ENCODE data around the gene SCN2A. TPM values are rescaled to one million over a fixed set of nuclear protein-coding genes. Genes with fewer than 3 reads are reported as not detected.
A peak's percentile ranks its signal among the peaks of the same experiment; 100 is the strongest.

The SCN2A gene
- total and polyA plus RNA-seq, 2 donors (not counting 3 experiments of a cell fraction or from before 2014, with no cell fraction given) = not detected

DNA sequence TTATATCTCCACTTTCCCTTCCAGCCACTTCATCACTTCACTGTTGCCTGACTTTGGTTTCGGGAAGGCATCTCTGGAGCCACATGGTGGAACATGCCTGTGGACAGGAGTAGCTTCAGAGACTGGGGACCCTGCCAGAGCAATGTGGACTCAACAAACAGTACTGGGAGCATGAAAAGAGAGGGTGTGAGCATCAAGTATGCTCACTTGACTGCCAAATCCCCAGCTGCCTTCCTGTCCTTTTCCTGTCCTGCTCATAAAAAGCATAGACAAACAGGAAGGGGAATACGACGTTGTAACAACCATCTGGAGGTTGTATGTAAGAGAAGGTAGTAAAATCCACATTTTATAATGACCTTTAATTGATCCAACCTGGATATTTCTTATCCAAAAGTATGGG is 169.0 kb downstream of the SCN2A start:
- peaks cover 3% of the 10 kb centered on the region for H3K4me1 ChIP-seq (ENCODE audit: control insufficient read depth, extremely low read depth, insufficient read depth, low read length)
- DNase-seq (ENCODE audit: low read depth, low spot score) = peak; percentile 26
- H3K9me1 ChIP-seq (replicated peaks; ENCODE audit: control insufficient read depth, extremely low read depth, insufficient read depth, low read length) = no peaks in the 10 kb centered on the region
- intact Hi-C loops (cut with micrococcal nuclease) (no loop called here), dilution Hi-C loops (cut with MboI; ENCODE audit: extremely low pct_ligation_motif_present, low sequenced_read_pairs) (no loop called here)
- peak; percentile 73 for FAIRE-seq
- CTCF ChIA-PET = interaction anchor here (1.2 kb wide), 1 partner anchor 466 kb away, joined by 6 read pairs; no protein-coding TSS in a partner anchor
- no peak overlapping the region for H3K4me2 ChIP-seq (ENCODE audit: insufficient read depth, low read length)
- no peak overlapping the region for H3K27ac ChIP-seq (ENCODE audit: insufficient read depth, low read depth, low read length)
- no peaks in the 10 kb centered on the region for H3K36me3 ChIP-seq (ENCODE audit: control insufficient read depth in 2 of 2, extremely low read depth in 1 of 2, insufficient read depth in 2 of 2, low read length in 2 of 2)
- no peaks in the 10 kb centered on the region for H4K20me1 ChIP-seq (replicated peaks; ENCODE audit: control insufficient read depth, extremely low read depth, insufficient read depth, low read length)
- H3K79me2 ChIP-seq (ENCODE audit: control insufficient read depth, insufficient read depth, low read length) = no peaks in the 10 kb centered on the region
- H3K4me3 ChIP-seq (replicated peaks in 1 of 3; ENCODE audit: insufficient read depth in 1 of 3, low read depth in 1 of 3, low read length in 3 of 3) = no peak overlapping the region
- no peaks in the 10 kb centered on the region for H3K9me3 ChIP-seq (replicated peaks; ENCODE audit: control insufficient read depth, insufficient read depth, low read length)
- TF ChIP-seq GATA2 (IDR thresholded peaks at IDR 0.05; ENCODE audit: insufficient read depth, insufficient read length, low read depth, low read length) (no peak), POLR2AphosphoS5 (IDR thresholded peaks at IDR 0.05; ENCODE audit: insufficient read depth, low read depth, low read length) (no peak), MAX (IDR thresholded peaks at IDR 0.05; ENCODE audit: insufficient read depth, insufficient read length) (no peak), FOS (IDR thresholded peaks at IDR 0.05; ENCODE audit: borderline replicate concordance, insufficient read depth, low read length) (no peak), JUN (IDR thresholded peaks at IDR 0.05; ENCODE audit: borderline replicate concordance, insufficient read depth, insufficient read length, low read depth) (no peak), EZH2 (IDR thresholded peaks at IDR 0.05; ENCODE audit: borderline replicate concordance, low read depth, low read length, severe bottlenecking) (no peak), CTCF (IDR thresholded peaks at IDR 0.05; ENCODE audit: extremely low read depth in 1 of 2, insufficient read depth in 1 of 2, low read depth in 1 of 2, low read length in 2 of 2) (no peak), POLR2A (IDR thresholded peaks at IDR 0.05; ENCODE audit: low read depth, low read length) (no peak), MYC (IDR thresholded peaks at IDR 0.05; ENCODE audit: low read depth, low read length) (no peak)
- peaks cover 15 to 16% of the 10 kb centered on the region in 2 experiments for H3K27me3 ChIP-seq (ENCODE audit: control insufficient read depth in 2 of 2, insufficient read depth in 2 of 2, low read length in 2 of 2)
- no TSS peak for BruUV-seq (replicated peaks)
- POLR2A ChIA-PET = no interaction called here
- no peak overlapping the region for H3K9ac ChIP-seq (replicated peaks; ENCODE audit: extremely low read depth, insufficient read depth, low read length)
- H2AFZ ChIP-seq (ENCODE audit: low read depth, low read length) = no peak overlapping the region
